Stimulated activated CD4-positive, alpha-beta T cell treated with anti-CD3 and anti-CD28 coated beads, TNF-alpha, amount 100 ng/mL, for 1 hour (primary cell): ENCODE measurements around the gene CSRP2.

Source experiments
- DNase-seq, 3 donors: peaks; one replicate each; pipeline ENCODE4 v3.0.0-alpha.2; 2020; ENCODE audit warnings: low read depth in 3 of 3, low spot score in 1 of 3

CSRP2 gene

GRCh38 chr12:76878899-76879709, at the start of gene CSRP2:
Gene CSRP2, minus strand, starts transcription at chr12:76879019. Its CDS starts 12,759 bp downstream, at chr12:76866260.
- peak in 2 of 3 donors; percentile 10 to 50 for DNase-seq

- DNase-seq: peak in 1 of 3 donors; percentile 3
These were observed 48.5 kb upstream of the CSRP2 start for GRCh38 chr12:76927170-76927784.

- DNase-seq: no peak
These were observed 46.3 kb upstream of the CSRP2 start for GRCh38 chr12:76925135-76925534.

GRCh38 chr12:76922866-76923265, 44.0 kb upstream of the CSRP2 start:
- no peak for DNase-seq

- DNase-seq: no peak
These were observed 43.3 kb upstream of the CSRP2 start for GRCh38 chr12:76921891-76922664.

- no peak for DNase-seq
These were observed 42.3 kb upstream of the CSRP2 start for GRCh38 chr12:76921100-76921471.

GRCh38 chr12:76920172-76921099, 41.6 kb upstream of the CSRP2 start:
- DNase-seq: no peak

GRCh38 chr12:76919383-76920171, 40.8 kb upstream of the CSRP2 start:
- DNase-seq: no peak

- DNase-seq: no peak
These were observed 37.3 kb upstream of the CSRP2 start for GRCh38 chr12:76916170-76916540.

GRCh38 chr12:76915361-76916169, 36.7 kb upstream of the CSRP2 start:
- no peak for DNase-seq

GRCh38 chr12:76914102-76914859, 35.5 kb upstream of the CSRP2 start:
- no peak for DNase-seq

- DNase-seq: no peak
These were observed 30.5 kb upstream of the CSRP2 start for GRCh38 chr12:76909290-76909689.

GRCh38 chr12:76908303-76909017, 29.6 kb upstream of the CSRP2 start:
- DNase-seq: no peak

- no peak for DNase-seq
These were observed 23.0 kb upstream of the CSRP2 start for GRCh38 chr12:76901628-76902380.

GRCh38 chr12:76899522-76899921, 20.7 kb upstream of the CSRP2 start:
- no peak for DNase-seq

GRCh38 chr12:76898442-76898841, 19.6 kb upstream of the CSRP2 start:
- no peak for DNase-seq

GRCh38 chr12:76896274-76896673, 17.5 kb upstream of the CSRP2 start:
- no peak for DNase-seq
